ENCODE measurements around the gene RRAS2. TPM values are rescaled to one million over a fixed set of nuclear protein-coding genes. Genes with fewer than 3 reads are reported as not detected.

Gene RRAS2
- total and polyA plus RNA-seq, 2 donors (not counting 3 experiments of a cell fraction or from before 2014, with no cell fraction given) = 30.1 to 80.5 TPM

GRCh38 chr11:14361951-14362350 lies 3.0 kb upstream of the RRAS2 start:
- no TSS peak for BruUV-seq (replicated peaks)
- H3K4me1 ChIP-seq (ENCODE audit: control insufficient read depth, extremely low read depth, insufficient read depth, low read length) = peaks cover 7% of the 10 kb centered on the region
- CTCF ChIA-PET = interaction anchor here (0.7 to 2.1 kb wide), 10 partner anchors 15 to 97 kb away, joined by 3 to 11 read pairs (median 4); no protein-coding TSS in a partner anchor
- no peak for TF ChIP-seq POLR2AphosphoS5 (IDR thresholded peaks at IDR 0.05; ENCODE audit: insufficient read depth, low read depth, low read length)
- TF ChIP-seq CTCF (IDR thresholded peaks at IDR 0.05; ENCODE audit: extremely low read depth in 1 of 2, insufficient read depth in 1 of 2, low read depth in 1 of 2, low read length in 2 of 2) = no peak
- no peak for TF ChIP-seq POLR2A (IDR thresholded peaks at IDR 0.05; ENCODE audit: low read depth, low read length)
- no peak for TF ChIP-seq EZH2 (IDR thresholded peaks at IDR 0.05; ENCODE audit: borderline replicate concordance, low read depth, low read length, severe bottlenecking)
- TF ChIP-seq FOS (IDR thresholded peaks at IDR 0.05; ENCODE audit: borderline replicate concordance, insufficient read depth, low read length) = no peak
- no peak for TF ChIP-seq GATA2 (IDR thresholded peaks at IDR 0.05; ENCODE audit: insufficient read depth, insufficient read length, low read depth, low read length)
- no peak for TF ChIP-seq JUN (IDR thresholded peaks at IDR 0.05; ENCODE audit: borderline replicate concordance, insufficient read depth, insufficient read length, low read depth)
- no peak for TF ChIP-seq MAX (IDR thresholded peaks at IDR 0.05; ENCODE audit: insufficient read depth, insufficient read length)
- TF ChIP-seq MYC (IDR thresholded peaks at IDR 0.05; ENCODE audit: low read depth, low read length) = no peak
- H3K4me2 ChIP-seq (ENCODE audit: insufficient read depth, low read length) = no peak overlapping the region
- no peak for FAIRE-seq
- H3K9me1 ChIP-seq (replicated peaks; ENCODE audit: control insufficient read depth, extremely low read depth, insufficient read depth, low read length) = no peaks in the 10 kb centered on the region
- H3K9me3 ChIP-seq (replicated peaks; ENCODE audit: control insufficient read depth, insufficient read depth, low read length) = no peaks in the 10 kb centered on the region
- no peaks in the 10 kb centered on the region for H3K27me3 ChIP-seq (ENCODE audit: control insufficient read depth in 2 of 2, insufficient read depth in 2 of 2, low read length in 2 of 2)
- H3K27ac ChIP-seq (ENCODE audit: insufficient read depth, low read depth, low read length) = no peak overlapping the region
- intact Hi-C loops (cut with micrococcal nuclease) (no loop called here), dilution Hi-C loops (cut with MboI; ENCODE audit: extremely low pct_ligation_motif_present, low sequenced_read_pairs) (no loop called here)
- no peak overlapping the region for H3K9ac ChIP-seq (replicated peaks; ENCODE audit: extremely low read depth, insufficient read depth, low read length)
- no peak overlapping the region for H2AFZ ChIP-seq (ENCODE audit: low read depth, low read length)
- no peak for DNase-seq (ENCODE audit: low read depth, low spot score)
- H3K79me2 ChIP-seq (ENCODE audit: control insufficient read depth, insufficient read depth, low read length) = peaks cover 18% of the 10 kb centered on the region
- H3K36me3 ChIP-seq (ENCODE audit: control insufficient read depth in 2 of 2, extremely low read depth in 1 of 2, insufficient read depth in 2 of 2, low read length in 2 of 2) = no peaks in the 10 kb centered on the region
- H4K20me1 ChIP-seq (replicated peaks; ENCODE audit: control insufficient read depth, extremely low read depth, insufficient read depth, low read length) = no peaks in the 10 kb centered on the region
- POLR2A ChIA-PET = no interaction called here
- H3K4me3 ChIP-seq (replicated peaks in 1 of 3; ENCODE audit: insufficient read depth in 1 of 3, low read depth in 1 of 3, low read length in 3 of 3) = no peak overlapping the region

Measured in endothelial cell of umbilical vein (primary cell).